ENCODE data around the gene ALAD.
"Not testable (repeated sequence)": the region's sequence is repeated elsewhere in the genome, so short reads cannot be mapped to it uniquely, and the experiment has no call there.

The ALAD gene

DNA sequence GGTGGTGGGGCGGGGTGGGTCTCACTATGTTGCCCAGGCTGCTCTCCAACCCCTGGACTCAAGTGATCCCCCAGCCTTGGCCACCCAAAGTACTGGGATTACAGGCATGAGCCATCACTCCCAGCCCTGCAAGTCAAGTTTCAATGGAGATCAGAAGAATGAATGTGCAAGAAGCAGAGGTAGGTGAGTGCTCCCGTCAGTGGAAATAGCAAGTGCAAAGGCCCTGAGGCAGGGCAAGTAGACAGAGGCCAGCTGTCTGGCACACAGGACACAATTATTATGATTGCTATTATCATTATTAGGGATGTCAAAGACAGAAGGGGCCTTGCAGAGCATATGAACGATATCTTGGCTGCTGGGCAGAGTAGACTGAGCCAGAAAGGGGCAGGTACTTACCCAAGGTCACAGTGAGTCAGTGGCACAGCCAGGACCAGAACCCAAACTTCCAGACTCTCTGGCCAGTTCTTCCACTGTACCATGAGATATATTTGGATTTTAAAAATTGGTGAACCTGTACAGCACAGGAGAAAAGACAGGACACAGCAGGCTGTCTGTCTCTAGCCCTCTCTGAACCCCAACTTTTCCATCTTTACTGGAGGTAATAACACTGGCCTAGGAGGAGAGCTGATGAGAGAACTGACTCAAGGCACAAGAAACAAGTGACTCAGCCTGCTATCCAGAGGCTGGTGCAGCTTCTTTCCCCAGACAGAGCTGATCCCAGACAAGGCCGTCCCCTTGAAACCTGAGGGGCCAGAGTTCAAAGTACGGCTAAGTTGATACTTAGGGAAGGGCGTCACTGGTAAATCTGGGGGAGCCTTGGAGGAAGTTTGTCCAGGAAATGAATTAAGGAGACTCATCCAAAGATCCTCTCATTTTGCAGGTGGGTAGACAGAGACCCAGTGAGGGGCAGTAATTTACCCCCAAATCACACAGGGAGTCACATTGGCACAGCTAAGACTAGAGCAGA lies 25.7 kb downstream of the ALAD start:
- in situ Hi-C loops (cut with MboI; ENCODE audit: low sequenced_read_pairs): no loop called here

DNA sequence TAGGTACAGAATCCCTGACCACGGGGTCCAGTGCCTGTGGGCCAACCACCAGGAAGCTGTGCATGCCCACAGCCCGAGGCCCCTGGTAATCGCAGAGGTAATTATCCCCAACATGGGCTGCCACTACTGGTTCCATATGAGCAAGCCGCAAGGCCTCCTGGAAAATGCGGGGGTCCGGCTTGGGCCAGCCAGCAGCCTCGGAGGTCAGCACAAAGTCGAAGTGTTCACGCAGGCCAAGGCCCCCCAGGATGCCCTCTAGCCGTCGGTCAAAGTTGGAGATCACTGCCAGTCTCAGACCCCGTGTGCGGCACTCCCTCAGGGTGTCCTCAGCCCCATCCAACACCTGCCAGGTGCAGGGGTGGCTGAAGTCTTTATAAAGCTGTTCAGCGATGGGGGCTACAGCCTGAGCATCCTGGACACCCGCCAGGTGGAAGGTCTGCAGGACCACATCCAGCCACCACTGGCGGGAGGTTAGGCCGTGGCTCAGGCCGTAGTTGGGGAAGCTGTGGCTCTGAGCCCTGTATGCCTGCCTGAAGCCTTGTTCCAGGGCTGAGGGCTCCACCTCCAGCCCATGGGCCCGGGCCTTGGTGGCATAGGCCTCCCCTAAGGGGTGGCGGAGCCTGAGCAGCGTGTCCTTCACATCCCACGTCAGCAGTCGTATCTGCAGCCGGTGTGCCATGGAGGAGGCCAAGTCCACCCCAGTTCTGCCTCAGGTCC lies 27.2 kb downstream of the ALAD start:
- in situ Hi-C loops (cut with MboI; ENCODE audit: low sequenced_read_pairs): no loop called here

DNA sequence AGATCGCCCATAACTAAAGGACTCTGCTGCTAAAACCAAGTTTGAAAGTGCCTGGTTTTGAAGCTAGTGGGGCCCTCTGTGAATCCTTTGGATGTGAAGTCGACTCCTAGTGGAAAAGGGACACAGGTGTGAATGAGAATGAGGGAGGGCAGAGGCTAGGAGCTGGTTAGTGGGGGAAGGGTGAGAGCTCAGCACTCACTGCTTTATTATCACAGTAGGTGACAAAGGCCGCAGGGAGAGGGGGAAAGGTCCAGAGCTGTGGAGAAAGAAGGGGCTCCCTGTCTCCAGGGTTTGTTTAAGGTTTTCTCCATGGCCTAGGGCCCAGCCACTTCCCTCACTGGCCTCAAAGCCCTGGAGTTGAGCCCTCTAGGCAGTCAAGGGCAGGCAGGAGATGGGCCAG lies 27.8 kb downstream of the ALAD start:
- in situ Hi-C loops (cut with MboI; ENCODE audit: low sequenced_read_pairs): no loop called here

DNA sequence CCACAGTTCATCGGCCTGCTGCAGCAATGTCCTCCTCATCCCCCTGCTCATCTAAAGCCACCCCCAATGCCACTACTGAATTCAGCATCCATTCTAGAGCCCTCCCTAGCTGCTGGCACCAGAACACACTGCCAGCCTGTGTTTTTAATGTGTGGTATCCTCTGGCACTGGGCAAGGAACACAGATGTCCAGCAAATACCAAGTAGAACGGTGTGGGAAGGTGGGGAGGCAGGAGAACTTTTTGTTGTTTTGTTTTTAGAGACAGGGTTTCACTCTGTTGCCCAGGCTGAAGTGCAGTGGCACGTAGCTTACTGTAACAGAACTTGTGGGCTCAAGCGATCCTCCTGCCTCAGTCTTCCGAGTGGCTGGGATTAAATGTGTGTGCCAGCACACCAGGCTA lies 29.0 kb downstream of the ALAD start:
- in situ Hi-C loops (cut with MboI; ENCODE audit: low sequenced_read_pairs): no loop called here

DNA sequence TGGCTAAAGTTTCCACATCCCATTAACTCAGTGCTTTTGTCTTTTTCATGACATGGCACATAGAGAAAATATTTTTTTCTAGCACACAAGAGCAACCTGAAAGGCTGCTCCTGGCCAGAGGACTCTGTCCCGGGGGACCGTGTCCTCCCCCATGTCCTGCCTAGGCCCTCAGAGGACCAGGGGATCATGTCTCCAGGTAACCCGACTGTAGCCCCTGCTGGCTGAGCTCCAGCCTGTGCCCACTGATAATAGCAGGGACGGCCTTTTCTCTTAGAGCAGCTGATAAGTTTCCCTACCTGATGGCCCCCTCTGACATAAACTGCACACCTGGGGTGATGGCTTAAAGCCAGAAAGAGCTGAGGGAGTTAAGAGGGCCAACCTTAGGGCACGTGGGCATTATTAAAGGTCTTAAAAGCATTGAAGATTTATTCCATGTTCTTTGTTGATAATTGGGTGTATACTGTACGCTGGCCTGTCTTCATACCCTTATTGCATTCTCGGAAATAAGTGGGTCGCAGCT lies 30.2 kb downstream of the ALAD start:
- in situ Hi-C loops (cut with MboI; ENCODE audit: low sequenced_read_pairs): no loop called here

DNA sequence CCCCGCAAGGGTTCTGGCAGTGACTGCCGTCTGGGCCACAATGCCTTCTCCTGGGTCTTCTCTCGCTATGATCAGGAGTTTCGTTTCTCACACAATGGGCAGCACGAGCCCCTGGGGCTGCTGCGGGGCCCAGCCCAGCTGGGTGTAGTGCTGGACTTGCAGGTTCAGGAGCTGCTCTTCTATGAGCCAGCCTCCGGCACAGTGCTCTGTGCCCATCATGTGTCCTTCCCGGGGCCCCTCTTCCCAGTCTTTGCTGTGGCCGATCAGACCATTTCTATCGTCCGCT lies 31.3 kb downstream of the ALAD start:
- in situ Hi-C loops (cut with MboI; ENCODE audit: low sequenced_read_pairs): no loop called here

DNA sequence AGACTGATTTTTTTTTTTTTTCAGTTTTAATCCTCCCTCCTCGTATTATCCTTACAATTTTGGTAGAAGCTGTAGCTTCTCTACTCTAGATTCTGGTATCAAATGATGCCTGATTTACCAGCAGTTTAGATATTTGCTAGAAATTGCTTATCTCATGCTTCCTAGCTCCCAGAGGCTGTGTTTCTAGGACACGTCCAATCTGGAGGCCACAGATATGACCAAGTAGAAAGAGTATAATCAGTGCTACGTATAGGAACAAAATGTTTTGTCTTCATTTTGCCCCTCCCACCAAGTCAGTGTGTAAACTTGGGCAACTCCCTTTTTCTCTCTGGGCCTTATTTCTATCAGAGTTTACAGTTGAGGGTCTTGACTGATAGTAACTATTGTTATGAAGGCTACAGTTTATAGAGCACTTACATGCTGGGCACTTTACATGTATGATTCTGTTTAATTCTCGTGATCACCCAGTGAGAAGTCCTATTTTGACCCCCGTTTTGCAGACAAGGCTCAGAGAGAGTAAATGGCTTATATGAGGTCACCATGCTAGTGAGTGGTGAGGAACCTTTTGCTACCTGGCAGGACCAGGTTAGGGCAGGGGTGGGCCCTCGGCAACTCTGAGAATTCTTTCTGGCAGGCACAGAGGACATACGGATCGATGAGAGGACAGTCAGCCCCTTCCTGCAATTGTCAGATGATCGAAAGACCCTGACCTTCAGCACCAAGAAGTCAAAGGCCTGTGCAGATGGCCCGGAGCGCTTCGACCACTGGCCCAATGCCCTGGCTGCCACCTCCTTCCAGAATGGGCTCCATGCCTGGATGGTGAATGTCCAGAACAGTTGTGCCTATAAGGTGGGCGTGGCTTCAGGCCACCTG lies 31.9 kb downstream of the ALAD start:
- in situ Hi-C loops (cut with MboI; ENCODE audit: low sequenced_read_pairs): no loop called here

DNA sequence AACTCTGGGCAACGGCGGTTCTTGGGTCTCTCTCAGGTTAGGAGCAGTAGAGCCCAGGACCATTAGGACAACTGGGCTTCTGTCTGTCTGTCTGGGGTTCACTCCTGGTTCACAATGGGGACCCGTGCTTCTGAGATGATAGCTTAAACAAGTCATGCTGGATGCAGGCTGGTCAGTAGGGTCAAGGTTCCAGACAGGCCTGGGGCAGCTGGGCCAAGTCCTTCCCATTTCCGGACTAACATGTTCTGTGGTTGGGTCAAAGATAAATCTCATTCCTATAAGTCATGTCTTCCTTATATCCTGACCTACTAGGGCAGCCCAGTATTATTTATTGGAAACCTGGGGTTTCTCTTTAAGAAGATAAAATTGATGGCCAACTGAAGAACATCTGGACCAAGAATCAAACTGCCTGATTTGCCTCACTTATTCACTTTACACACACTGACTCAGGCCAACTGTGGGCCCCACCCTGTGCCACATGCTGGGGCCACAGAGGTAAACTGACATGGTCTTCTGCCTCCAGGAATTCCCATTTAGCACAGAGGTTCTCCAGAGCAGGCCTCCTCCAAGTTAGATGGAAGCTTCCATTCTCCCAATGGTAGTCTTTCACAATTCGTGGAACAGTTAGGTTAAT lies 32.6 kb downstream of the ALAD start:
- in situ Hi-C loops (cut with MboI; ENCODE audit: low sequenced_read_pairs): no loop called here

DNA sequence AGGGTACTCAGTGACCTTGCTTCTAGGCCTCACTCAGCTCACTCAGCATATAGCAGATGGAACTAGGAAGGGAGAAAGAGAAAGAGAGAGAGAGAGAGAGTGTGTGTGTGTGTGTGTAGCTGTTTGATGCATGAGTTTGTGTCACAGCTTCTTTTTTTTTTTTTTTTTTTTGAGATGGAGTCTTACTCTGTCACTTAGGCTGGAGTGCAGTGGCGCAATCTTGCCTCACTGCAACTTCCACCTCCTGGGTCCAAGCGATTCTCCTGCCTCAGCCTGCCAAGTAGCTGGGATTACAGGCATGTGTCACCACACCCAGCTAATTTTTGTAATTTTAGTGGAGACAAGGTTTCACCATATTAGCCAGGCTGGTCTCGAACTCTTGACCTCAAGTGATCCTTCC lies 35.4 kb downstream of the ALAD start:
- in situ Hi-C loops (cut with MboI; ENCODE audit: low sequenced_read_pairs): not testable (repeated sequence)

DNA sequence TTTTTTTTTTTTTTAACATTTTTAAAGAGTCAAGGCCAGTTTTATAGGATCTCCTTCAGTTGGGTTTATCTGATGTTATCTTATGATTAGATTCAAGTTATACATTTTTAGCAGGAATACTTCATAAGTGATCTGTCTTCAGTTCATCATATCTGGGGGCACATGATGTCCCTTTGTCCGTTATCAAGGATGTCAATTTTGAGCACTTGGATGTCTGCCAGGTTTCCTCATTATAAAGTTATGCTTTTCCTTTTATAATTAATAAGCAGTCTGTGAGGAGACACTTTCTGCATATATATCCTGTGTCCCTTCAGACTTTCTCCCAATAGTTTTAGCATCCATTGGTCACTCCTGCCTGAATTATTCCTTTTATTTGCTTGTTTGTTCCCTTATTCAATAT lies 36.1 kb downstream of the ALAD start:
- in situ Hi-C loops (cut with MboI; ENCODE audit: low sequenced_read_pairs): no loop called here

DNA sequence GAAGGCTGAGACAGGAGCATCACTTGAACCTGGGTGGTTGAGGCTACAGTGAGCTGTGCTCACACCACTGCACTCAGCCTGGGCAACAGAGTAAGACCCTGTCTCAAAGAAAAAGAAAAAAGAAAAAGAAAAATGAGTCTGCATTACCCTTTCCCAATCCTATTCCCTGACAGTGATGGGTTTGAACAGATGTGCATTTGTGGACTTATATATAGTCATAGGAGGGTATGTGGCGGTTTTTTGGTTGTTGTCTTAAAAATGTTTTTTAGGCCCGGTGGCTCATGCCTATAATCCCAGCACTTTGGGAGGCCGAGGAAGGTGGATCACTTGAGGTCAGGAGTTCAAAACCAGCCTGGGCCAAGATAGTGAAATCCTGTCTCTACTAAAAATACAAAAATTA lies 37.7 kb downstream of the ALAD start:
- in situ Hi-C loops (cut with MboI; ENCODE audit: low sequenced_read_pairs): no loop called here

DNA sequence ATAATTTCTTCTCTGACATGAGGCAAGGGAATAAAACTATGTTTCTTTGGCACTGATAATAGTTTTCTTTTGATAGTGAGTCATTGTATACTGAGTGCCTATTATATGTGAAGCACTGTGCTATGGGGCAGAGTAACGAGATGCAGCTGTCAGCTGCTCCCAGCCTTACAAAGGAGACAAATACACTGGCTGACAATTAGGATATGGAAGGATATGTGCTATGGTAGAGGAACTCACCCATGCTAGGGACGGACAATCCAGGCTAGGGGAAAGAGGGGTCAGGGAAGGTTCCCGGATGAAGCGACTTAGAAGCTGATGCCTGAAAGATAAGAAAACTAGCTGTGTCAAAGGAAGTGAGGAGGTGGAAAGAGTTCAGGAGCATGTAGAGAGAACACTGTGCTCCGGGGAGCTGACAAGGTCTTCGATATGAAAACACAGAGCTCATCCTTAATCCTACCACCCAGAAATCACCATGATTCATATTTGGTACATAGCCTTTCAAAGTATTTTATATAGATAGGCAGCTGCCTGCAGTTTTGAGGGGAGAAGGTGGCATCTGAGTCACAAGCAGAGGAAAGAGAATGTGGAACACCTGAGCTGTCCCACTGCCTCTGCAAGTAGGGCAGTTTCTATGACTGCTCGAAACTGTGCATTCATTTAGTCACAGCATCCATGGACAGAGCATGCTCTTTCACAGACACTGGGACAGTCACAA lies 39.6 kb downstream of the ALAD start:
- in situ Hi-C loops (cut with MboI; ENCODE audit: low sequenced_read_pairs): no loop called here

DNA sequence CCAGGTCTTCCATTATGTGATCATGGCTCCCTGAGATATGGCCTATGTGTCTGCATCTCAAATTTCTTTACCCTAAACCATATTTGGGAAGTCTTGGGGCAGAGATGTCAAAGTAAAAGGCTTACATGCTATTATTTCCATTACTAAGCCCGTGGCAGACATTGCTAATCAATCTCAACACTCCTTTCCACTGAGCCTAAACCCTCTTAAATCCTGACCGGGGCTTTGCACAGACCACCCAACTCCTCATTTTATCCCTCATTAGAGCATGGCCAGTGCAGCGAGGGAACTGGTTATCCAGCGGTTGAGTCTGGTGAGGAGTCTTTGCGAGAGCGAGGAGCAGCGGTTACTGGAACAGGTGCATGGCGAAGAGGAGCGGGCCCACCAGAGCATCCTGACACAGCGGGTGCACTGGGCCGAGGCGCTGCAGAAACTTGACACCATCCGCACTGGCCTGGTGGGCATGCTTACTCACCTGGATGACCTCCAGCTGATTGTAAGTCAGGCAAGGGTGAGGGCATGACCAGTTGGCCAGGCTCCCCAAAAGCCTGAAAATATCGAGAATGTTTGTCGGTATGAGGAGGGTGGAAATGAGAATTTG lies 40.7 kb downstream of the ALAD start:
- in situ Hi-C loops (cut with MboI; ENCODE audit: low sequenced_read_pairs): no loop called here

DNA sequence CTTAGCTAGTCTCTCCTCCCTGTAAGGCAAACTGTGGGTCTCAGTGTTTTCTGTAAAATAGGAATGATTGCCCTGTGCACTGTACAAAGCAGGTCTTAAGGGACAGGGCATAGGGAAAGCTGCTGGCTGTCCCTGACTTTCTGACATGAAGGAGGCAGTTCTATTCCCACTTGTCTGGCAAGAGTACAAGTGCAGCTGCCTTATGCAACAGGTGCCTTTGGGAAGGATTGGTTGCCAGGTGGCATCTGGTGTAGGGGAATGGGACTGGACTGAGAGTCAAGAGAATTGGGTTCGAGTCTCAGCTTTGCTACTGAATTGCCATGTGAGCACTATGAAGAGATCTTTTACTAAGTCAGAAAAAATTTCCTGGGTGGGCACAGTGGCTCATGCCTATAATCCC lies 41.7 kb downstream of the ALAD start:
- in situ Hi-C loops (cut with MboI; ENCODE audit: low sequenced_read_pairs): no loop called here

DNA sequence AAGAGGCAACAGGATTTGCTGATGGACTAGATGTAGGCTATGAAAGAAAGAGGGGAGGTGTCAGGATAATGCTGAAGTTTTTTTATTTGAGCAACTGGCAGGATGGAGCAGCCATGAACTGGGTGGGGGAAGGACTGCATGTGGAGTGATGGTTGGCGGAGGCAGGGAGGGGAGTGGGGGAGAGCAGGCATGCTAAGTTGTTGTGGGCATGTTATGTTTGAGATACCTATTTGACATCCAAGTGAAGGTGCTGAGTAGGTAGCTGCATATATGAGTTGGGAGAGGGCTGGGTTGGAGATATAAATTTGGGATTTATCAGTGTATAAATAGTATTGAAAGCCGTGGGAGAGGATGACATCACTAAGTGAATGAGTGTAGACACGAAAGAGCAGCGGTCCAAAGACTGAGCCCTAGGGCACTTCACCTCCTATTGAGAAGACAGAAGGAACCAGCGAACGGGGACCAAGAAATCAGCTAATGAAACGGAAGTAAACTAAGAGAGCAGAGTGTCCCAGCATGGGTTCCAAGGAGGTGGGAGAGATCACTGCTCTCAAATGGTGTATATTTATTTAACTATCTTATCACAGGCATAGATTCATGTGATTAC lies 44.3 kb downstream of the ALAD start:
- in situ Hi-C loops (cut with MboI; ENCODE audit: low sequenced_read_pairs): no loop called here

DNA sequence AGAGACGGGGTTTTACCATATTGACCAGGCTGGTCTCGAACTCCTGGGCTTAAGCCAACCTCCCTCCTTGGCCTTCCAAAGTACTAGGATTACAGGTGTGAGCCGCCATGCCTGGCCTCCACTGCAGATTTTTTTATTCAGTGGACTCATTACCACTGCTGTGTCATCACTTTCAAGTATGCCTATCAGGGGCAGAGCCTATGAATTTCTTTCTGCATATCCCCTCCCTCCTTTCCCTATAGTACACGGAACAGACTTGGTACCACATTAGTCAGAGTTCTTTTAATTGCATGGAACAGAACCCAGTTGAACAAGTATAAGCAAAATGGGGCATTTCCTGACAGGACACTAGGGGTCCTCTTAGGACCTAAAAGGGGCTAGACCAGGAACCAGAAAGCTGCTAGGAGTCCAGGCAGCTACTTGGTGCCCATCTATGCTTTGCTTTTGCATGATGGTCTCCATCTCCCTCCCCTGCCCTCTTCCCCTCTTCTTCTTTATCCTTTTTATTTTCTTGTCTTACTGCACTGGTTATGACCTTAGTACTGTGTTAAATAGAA lies 46.0 kb downstream of the ALAD start:
- in situ Hi-C loops (cut with MboI; ENCODE audit: low sequenced_read_pairs): no loop called here

DNA sequence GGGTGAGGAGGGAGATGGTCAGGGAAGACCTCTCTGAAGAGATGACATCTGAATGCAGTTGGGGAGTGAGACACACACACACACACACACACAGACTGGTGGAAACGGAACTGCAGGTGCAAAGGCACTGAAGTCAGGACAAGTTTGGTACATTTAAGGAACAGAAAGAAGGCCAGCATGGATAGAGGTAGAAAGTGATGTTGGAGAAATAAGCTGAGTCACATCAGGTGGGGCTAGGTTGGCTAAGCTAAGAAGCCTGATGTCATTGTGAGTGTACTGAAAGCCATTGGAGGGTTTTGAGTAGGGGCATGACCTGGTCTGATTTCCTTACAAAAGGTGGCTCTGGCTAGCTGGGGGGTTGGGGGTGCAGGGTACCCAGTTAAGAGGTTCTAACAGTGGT lies 48.7 kb downstream of the ALAD start:
- in situ Hi-C loops (cut with MboI; ENCODE audit: low sequenced_read_pairs): no loop called here

DNA sequence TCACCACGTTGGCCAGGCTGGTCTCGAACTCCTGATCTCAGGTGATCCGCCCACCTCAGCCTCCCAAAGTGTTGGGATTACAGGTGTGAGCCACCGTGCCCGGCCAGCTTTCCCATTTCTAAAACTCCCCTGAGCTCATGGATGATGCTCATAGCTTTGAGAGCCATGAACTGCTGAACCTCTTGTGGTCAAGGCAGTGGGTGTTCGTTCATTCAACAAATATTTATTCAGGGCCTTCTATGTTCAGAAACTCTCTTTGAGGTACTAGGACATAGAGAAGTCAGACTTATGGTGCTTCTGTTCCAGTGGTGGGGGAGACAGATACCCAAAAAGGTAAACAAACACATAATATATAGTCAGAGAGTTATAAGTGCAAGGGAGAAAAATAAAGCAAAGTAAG lies 49.1 kb downstream of the ALAD start:
- in situ Hi-C loops (cut with MboI; ENCODE audit: low sequenced_read_pairs): no loop called here

DNA sequence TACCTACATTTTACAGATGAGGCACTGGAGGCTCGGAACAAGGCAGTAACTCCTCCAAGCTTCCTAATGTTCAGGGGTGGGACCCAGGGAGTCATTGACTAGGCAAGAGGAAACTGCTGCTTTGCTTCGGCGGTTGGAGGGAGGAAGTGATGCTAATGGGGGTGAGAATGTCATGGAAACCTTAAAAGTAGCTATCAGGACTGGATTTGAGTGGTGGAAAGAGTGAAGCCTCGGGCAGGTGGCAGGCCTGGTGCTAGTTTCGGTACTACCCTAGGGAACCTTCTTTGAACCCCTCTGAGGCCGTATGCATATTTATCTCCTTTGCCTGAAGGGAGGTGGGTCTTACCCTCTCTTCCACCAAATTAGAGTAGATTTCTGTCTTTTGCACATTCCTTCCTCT lies 50.1 kb downstream of the ALAD start:
- in situ Hi-C loops (cut with MboI; ENCODE audit: low sequenced_read_pairs): no loop called here
